ENCODE data around the gene CREB3L2.

- TF ChIP-seq CTCF (IDR thresholded peaks at IDR 0.05 in 4 of 5, conservative IDR thresholded peaks at IDR 0.05 in 1 of 5) (no peak), POLR2A (IDR thresholded peaks at IDR 0.05) (no peak)
These were observed 7.4 kb upstream of the CREB3L2 start for GRCh38 chr7:138009350-138009653.
